Measurements from ENCODE around the gene ZNF620. TPM values are rescaled to one million over a fixed set of nuclear protein-coding genes. Genes with fewer than 3 reads are reported as not detected.
"Not testable (repeated sequence)": the region's sequence is repeated elsewhere in the genome, so short reads cannot be mapped to it uniquely, and the experiment has no call there.

ZNF620 gene
- total RNA-seq, 1 donor from 2014 or later = 5.4 TPM

- no peak for DNase-seq (ENCODE audit: low spot score)
Observed at GRCh38 chr3:40502034-40502433, 3.8 kb upstream of the ZNF620 start.

DNA sequence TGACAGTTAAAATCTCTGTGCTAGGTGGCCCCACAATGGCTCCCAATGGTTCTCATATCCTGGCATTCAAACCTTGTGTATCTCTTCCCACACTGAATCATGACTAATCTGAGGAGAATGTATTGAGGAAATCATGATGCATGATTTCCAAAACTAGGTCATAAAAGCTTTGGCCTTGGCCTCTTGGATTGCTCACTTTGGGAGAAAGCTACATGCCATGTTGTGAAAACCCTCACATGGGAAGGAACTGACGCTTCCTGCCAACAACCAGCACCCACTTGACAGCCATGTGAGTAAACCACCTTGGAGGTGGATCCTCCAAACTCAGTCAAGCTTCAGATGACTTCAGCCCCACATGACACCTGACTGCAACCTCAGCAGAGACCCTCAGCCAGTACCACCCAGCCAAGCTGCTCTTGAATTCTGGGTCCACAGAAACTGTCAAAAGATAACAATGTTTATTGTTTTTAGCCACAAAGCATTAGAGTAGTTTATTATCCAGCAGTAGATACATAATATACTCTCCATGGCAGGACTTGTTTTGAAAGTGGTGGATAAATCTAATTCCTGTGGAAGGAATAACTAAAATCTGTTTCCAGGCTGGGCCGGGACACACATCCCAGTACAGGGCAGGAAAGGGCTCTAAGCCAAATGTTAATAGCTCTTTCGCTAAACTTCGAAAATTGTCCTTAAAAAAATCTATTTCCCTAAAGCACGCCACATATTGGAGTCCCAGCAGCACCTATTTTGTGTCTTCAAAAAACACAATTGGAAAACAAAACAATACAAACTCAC, 1.0 kb upstream of the ZNF620 start:
- DNase-seq (ENCODE audit: low spot score) = peak; percentile 47

DNA sequence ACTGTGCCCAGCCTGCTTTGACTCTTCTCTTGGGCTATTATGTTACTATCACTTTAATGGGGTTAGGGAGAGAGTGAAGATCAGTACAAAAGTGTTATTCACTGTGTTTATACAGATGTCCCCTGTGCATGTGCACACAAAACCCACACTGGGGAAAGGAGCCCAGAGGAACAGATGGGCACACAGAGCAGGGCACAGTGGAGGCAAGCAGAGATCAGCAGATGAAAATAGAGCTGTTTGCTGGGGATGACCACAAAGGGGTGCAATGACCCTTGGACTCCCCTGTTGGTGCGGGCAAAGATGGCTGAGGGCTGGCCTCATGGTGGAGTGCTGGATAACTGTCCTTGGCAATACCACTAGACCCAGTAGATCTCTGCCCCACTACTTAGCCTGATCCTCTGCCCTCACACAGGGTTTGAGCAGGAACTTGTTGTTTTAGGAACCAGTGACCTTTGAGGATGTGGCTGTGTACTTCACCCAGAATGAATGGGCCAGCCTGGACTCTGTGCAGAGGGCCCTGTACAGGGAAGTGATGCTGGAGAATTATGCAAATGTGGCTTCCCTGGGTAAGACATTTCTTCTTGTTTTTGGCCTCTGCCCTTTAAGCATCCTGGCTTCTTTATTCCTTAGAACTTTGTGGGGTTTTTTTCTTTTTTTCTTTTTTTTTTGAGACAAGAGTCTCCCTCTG, 5.3 kb downstream of the ZNF620 start:
- DNase-seq (ENCODE audit: low spot score) = no peak

- no peak for DNase-seq (ENCODE audit: low spot score)
Observed at GRCh38 chr3:40516201-40516600, 10.4 kb downstream of the ZNF620 start.

- no peak for DNase-seq (ENCODE audit: low spot score)
Observed at GRCh38 chr3:40518067-40518466, 12.2 kb downstream of the ZNF620 start.

GRCh38 chr3:40518848-40519247, 13.0 kb downstream of the ZNF620 start:
- DNase-seq (ENCODE audit: low spot score) = no peak

DNA sequence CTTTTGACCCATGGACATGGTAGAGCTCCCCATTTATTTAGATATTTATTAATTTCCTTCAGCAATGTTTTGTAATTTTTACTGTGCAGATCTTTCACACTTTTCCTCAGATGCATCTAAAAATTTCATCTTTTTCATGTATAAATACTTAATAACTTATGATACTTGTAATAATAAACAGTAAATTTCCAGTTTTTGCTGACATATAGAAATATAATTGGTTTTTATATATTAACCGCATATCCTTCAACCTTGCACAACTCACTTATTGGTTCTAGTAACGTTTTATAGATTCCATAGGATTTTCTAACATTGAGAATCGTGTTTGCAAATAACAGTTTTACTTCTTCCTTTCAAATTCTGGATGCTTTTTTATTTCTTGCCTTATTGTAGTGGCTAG, 15.4 kb downstream of the ZNF620 start:
- DNase-seq (ENCODE audit: low spot score) = no peak

GRCh38 chr3:40523781-40524180, 17.9 kb downstream of the ZNF620 start:
- no peak for DNase-seq (ENCODE audit: low spot score)

DNA sequence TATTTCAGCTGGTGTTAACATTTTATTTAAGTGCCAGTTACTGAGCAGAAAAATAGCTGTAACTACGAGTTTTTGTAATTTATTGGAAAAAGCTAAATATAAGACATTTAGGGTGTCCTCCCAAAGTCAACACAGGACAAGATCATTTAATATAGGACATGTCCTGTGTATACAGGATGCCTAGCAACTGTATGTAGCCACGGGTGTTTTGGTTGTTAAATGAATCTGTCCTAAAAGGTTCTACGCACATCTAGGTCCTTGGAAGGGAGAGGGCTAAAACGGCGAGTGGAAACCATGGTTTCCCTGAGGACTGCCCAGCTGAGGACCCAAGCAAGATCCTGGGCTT, 18.4 kb downstream of the ZNF620 start:
- DNase-seq (ENCODE audit: low spot score) = no peak

DNA sequence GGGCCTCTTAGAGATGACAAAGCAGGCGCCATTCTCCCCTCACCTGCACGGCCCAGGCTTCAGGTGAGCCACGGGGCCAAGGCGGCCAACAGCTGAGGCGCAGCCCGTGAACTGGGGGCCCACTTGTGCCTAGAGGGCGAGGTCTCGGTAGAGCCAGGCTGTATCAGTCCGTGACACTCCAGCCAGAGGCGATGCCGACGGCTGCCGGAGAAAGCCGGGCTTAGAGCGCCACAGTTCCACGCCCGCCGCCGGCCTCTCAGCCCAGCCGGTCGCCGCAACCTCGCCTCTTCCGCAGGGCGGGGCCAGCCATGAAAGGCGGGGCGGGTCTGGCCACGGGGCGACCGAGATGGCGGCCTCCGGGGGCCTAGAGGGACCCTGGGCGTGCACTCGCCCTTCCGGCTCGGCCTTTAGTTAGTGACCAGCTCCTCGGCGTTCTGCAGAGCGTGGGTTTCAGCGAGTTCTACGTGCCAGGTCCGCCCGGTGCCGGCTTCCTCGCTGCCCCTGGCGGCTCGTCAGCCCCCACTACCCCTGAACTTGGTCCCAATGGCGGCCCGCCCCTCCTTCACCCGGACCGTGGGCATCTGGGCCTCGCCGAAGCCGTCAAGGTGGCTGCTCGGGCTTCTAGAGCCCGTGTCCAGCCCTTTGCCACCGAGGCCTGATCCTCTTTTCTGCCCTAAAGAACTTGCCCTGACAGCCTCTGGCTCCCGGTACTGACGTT, 18.9 kb downstream of the ZNF620 start, which contains the start of gene ZNF621:
TSS of gene ZNF621 (plus strand) at position 393 of the 718 bp plus-strand sequence. CDS start 881 bp downstream, outside the sequence.
- DNase-seq (ENCODE audit: low spot score) = peak; percentile 92

DNA sequence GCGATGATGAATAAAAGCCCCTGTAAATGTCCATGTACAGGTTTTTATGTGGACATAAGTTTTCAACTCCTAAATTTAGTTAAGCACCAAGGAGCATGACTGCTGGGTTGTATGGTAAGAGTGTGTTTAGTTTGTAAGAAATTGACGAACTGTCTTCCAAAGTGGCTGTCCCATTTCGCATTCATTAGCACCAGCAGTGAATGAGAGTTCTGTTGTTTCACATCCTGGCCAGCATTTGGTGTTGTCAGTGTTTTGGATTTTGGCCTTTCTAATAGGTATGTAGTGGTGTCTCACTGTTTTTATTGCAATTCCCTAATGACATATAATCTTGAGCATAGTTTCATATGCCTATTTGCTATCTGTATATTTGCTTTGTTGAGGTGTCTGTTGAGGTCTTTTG, 22.6 kb downstream of the ZNF620 start:
- DNase-seq (ENCODE audit: low spot score) = no peak

- DNase-seq (ENCODE audit: low spot score) = no peak
Observed at GRCh38 chr3:40532252-40532651, 26.4 kb downstream of the ZNF620 start.

- DNase-seq (ENCODE audit: low spot score) = no peak
Observed at GRCh38 chr3:40534283-40534682, 28.4 kb downstream of the ZNF620 start.

GRCh38 chr3:40546816-40547215, 41.0 kb downstream of the ZNF620 start:
- DNase-seq (ENCODE audit: low spot score) = no peak

DNA sequence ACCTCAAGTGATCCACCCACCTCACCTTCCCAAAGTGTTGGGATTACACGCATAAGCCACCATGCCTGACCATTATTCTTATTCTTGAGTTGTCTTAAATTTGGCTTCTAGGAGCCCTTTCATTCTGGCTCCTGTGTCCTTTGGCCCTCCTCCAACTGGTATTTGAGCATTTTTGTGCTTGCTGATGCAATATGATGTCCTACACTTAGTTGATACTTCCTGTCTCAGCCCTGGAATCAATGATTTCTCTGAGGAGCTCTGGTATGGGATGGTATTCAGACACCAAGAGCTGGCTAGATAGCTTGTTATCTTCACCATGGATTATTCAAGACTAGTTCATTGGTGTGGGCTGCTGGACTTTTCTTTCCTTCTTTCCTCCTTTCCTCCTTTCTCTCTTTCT, 44.3 kb downstream of the ZNF620 start:
- DNase-seq (ENCODE audit: low spot score) = no peak

DNA sequence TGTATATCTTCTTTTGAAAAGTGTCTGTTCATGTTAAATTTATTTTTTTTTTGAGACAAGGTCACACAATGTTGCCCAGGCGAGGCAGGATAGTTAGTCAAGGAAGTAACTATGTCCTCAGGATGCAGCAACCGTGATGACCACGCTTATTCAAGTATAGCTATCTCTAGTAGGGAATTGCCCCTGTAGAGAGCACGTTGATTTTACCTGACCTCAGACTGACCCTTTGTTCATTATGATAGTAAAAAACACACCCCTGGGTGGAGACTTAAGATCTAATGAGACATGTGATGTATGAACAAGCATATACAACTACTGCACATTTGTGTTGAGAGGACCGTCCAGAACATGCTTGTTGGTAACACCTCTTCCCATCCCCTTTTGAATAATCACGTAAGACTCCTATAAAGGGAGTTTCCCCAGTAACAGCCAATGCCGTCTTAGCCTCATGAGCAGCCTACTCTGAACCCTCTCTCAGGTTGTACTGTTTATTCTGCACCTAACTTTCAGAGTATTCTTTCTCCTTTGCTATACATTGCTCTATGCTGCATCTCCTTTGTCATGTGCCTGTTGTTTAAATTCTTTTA, 51.8 kb downstream of the ZNF620 start:
- DNase-seq (ENCODE audit: low spot score) = no peak

- not testable (repeated sequence) for DNase-seq (ENCODE audit: low spot score)
Observed at GRCh38 chr3:40562482-40562881, 56.6 kb downstream of the ZNF620 start.

GRCh38 chr3:40565629-40566028, 59.8 kb downstream of the ZNF620 start:
- DNase-seq (ENCODE audit: low spot score) = not testable (repeated sequence)

DNA sequence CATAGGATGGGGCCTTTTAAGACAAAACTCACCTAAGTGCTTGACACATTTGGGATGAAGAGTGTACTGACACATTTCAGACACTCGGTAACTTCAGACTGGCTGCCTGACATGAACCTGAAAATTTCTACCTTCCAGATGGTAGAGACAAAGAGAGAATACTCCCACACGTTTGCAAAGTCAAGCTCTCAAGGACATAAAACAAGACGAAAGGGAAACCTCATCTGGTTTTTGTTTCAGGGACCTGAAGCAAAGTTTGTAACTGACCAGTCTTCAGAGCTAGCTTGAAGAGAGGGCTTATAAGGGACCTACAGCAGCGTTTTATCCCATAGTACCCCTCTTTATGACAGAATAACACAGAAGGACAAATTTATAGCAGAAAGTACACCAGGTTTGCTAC, 60.9 kb downstream of the ZNF620 start:
- no peak for DNase-seq (ENCODE audit: low spot score)

Data from ureter (tissue), 1 donor.